ENCODE measurements around the gene SMG6.

DNA sequence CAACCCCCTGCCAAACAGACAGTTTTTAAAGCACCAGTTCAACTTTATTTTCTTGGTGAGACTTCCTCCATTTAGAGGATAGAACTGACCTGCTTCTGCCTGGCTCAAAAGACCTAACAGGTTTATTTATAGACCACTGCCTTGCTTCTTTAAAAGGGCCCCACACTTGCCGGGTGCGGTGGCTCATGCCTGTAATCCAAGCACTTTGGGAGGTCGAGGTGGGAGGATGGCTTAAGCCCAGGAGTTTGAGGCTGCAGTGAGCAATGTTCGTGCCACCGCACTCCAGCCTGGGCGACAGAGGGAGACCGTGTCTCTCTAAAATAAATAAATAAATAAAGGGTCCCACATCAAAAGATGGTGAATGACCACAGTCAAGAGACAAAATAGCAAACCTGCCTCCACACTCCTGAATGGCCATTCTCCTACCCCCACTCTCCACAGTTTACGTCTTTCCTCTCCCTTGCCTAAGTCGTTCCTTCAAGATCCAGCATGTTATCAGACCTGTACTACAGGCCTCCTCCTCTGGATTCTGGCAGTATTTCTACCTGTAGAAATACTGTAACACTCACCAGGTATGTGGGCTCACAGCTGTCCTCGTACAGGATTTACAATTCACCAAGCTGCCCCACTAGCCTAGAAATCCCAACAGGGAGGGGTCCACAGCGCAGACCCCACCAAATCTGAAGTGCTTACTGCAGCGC is 95.6 kb downstream of the SMG6 start:
- TF ChIP-seq TCF12 (IDR thresholded peaks at IDR 0.05; ENCODE audit: low read depth) (no peak), EGR1 (IDR thresholded peaks at IDR 0.05) (no peak), EP300 (IDR thresholded peaks at IDR 0.05; ENCODE audit: borderline replicate concordance) (no peak), CREB1 (IDR thresholded peaks at IDR 0.05; ENCODE audit: low read depth) (no peak), YY1 (IDR thresholded peaks at IDR 0.05; ENCODE audit: low read depth) (no peak)
- TF ChIP-seq, protein P1, sequence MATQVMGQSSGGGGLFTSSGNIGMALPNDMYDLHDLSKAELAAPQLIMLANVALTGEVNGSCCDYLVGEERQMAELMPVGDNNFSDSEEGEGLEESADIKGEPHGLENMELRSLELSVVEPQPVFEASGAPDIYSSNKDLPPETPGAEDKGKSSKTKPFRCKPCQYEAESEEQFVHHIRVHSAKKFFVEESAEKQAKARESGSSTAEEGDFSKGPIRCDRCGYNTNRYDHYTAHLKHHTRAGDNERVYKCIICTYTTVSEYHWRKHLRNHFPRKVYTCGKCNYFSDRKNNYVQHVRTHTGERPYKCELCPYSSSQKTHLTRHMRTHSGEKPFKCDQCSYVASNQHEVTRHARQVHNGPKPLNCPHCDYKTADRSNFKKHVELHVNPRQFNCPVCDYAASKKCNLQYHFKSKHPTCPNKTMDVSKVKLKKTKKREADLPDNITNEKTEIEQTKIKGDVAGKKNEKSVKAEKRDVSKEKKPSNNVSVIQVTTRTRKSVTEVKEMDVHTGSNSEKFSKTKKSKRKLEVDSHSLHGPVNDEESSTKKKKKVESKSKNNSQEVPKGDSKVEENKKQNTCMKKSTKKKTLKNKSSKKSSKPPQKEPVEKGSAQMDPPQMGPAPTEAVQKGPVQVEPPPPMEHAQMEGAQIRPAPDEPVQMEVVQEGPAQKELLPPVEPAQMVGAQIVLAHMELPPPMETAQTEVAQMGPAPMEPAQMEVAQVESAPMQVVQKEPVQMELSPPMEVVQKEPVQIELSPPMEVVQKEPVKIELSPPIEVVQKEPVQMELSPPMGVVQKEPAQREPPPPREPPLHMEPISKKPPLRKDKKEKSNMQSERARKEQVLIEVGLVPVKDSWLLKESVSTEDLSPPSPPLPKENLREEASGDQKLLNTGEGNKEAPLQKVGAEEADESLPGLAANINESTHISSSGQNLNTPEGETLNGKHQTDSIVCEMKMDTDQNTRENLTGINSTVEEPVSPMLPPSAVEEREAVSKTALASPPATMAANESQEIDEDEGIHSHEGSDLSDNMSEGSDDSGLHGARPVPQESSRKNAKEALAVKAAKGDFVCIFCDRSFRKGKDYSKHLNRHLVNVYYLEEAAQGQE (IDR thresholded peaks at IDR 0.05; ENCODE audit: low read depth), result no peak

Data from Ishikawa (cell line).